Measurements from ENCODE around the gene DPH5.

DPH5 gene

DNA sequence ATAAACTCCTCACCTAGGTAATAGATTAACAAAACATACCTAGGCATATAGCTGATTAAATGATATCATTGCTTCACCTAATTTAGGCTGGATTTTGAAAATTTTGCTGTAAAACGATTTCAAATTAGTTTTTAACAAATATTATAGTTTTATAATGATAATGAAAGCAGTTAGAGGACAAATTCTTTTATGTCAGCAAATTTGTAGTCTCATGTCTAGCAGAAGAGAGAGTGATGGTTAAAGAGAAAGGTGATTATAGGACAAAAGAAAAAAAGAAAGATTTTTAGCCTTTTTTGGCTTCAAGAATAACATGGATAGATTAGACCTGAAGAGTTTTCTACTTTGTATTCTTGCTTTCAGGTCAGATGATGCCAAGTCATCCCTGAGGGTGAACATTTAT lies 3.6 kb upstream of the DPH5 start:
- no peak for DNase-seq

DNA sequence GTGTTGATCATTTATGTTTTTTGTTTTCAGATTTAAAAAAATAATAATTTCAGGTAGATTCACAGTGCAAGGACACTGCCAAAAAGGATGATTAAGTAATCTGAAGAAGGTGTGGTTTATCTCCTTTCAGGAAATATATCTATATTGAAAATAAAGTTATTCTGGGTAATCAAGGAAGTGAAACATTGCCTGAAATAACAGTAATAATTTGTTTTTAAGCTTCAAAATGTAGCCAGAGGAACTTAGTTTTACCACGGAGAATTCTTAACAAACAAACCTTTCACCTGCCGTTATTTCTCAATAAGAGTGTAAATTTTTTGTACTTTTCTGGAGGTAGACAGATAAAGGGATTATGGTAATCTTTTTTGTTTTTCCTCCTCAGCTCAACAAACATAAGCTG lies 2.9 kb upstream of the DPH5 start:
- no peak for DNase-seq

DNA sequence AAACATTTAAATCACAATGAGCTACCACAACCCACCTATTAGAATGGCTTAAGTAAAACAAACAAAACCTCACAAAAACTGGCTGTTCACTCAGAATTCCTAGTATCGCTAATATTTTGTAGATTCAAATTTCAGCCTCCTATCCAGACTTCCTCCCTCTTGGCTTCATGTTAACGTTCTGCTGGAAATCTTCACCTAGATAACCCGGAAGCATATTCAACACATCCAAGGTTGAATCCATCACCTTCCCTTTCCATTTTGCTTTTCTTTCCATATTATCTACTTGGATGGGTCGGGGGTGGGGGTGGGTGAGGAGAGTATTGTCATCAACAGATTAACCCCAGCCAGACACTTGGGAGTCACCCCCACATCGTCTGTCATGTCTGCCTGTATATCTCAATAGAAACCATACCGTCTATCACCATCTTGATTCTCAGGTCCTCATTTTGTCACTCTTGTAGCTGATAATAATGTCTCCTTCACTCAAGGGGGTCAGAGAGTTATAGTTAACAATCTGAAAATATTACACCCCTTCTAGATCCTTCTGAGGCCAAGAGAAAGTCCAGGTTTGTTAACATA lies 1.7 kb upstream of the DPH5 start:
- DNase-seq, result no peak

DNA sequence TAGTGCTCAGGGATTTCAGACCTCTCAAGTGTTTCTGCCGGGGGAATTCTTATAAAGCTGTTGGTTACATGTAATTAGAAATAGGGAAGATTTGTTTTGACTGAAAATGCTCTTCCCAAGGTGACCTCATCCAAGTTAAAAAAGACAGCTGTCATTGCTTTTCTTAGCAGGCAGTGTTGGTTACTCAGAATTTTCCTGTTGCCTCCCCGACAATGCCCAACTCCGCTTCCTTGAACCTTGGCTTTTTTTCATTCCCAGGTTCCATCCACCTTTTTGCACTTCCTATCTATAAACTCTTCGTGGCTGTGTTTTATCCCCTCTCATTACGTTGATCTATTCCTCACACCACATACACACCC lies 825 bp upstream of the DPH5 start:
- peak; percentile 26 for DNase-seq

DNA sequence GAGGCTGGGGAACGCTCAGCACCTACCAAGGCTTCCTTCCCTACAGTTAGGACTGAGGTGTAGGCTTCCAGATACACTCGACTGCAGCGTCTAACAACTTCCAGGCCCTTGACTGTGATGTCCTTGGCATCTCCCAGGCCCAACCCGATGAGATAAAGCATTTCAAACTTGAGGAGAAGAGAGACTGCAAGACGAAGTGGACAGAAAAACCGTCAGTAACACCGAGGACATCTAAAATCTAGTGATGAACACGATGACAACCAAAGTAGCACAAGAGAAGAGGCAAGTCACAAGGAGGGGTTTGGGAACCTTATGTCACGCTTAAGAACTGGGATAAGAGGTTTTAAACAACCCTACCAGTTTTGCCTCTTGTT lies 314 bp downstream of the DPH5 start:
- peak; percentile 89 for DNase-seq

DNA sequence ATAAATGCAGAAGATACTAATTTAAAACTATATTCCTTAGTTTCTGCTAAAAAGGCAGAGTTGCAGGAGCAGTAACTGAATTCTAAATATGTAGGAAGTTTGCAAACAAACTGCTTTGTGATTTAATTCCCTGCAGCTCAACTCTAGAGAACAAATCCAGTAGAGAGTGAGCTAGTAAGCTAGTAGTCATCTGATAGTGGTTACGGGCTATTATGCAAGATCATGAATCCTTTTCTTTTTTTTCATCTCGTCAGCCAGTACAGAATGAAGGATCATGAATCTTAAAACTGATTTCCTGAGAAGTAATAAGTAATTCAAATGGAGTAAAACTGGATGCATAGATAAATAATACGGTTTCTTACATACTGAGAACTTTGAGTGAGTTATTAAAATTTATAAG lies 3.3 kb downstream of the DPH5 start:
- no peak for DNase-seq

DNA sequence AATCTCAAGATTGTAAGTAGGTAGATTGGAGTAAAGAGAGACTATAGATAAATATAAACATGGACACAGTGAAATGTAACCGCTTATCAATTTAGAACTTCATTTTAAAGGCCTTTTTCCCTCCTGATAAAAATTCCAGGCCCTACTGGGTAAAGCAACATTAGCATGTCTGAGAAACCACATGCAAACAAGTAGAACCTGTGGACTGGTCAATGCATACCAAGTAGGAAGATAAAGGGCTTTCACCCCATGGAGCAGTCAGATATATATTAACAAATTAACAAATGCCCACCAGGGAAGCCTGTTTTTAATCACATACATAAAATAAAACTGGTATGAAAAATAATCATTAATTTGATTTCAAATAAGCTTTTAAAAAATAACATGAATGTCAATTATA lies 8.1 kb downstream of the DPH5 start:
- DNase-seq, result no peak

DNA sequence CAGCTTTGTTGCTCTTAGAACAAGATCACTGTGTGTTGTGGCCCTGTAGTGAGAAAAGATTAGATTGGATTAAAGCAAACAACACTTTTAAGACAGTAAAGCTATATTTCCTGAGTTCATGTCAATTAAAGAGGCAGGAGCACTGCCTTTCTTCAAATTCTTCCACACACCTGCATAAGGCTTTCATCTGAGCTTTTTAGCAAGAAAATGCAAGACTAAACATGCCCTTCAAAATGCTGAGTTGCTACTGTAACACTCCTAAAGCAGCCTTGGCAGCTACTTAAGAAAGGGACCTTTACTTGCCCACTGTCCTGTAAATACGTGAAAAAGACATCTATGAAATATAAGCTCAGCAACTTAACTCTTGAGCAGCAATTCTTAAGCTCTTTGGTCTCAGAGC lies 11.8 kb downstream of the DPH5 start:
- no peak for DNase-seq

DNA sequence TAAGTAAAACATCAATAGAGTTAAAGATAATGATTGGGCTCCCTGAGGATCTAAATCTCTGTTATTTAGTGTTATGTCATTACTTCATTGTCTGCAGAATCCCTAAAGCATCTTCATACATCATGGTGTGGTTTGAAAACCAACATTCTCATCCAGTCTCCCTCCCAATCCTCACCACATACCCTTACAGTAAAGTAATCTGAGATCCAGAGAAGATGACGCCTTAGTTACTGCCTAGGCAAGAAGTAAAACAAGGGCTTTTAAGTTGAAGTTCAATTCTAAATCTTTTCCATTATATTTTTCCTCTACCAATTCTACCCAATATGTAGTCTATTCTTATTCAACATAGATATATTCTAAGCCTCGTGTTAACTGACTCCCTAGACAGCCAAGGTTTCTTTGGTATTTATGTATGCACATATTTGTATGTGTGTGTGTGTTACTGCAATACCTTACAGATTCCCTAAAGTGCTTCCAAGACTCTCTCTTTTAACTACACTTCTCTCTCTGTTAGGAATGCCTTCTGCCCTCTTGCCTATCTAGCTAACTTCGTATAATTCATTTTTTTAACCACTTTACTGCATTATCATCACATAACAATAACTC lies 17.3 kb downstream of the DPH5 start:
- no peak for DNase-seq

DNA sequence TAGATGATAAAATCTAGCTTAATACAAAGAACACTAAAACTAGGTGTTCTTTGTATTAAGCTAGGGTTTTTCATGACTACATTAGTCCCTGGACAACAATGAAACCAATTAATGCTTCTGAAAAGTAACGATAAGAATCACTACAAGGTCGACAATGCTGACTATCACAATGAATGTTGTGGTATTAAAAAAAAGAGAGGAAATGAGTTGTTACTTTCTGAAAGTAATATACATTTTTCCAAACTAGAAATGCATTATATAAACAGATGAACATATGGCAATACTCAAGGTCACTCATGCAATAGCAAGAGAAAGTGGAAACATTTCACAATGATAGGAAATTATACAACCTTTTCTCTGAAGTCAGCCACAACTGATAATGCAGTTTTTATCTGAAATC lies 19.0 kb downstream of the DPH5 start:
- DNase-seq, result no peak

DNA sequence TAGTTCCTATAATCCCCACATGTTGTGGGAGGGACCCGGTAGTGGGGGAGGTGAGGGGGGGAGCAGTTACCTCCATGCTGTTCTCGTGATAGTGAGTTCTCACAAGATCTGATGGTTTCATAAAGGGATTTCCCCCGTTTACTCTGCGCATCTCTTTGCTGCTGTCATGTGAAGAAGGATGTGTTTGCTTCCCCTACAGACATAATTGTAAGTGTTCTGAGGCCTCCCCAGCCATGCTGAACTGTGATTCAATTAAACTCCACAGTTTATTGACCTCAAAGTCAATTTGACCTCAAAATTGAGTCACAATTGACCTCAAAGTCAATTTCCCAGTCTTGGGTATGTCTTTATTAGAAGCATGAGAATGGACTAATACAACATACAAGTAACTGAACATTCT lies 19.7 kb downstream of the DPH5 start:
- no peak for DNase-seq

DNA sequence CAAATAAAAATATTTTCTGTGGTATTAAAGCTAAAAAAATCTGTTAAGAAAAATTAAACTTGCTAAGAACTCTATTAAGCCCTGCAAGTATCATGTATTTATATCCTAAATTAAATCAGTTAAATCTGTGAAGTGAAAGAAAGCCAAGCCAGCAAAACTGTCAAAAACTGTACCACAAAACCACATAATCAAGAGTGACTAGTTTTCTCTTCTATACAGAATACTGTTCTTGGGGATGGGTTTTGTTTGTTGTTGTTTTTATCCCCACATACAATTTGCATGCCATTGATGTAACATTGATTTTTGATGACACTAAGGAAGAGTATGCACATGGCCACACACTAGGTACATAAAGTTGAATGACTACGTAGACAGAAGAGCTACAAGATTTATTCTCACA lies 20.4 kb downstream of the DPH5 start:
- no peak for DNase-seq

DNA sequence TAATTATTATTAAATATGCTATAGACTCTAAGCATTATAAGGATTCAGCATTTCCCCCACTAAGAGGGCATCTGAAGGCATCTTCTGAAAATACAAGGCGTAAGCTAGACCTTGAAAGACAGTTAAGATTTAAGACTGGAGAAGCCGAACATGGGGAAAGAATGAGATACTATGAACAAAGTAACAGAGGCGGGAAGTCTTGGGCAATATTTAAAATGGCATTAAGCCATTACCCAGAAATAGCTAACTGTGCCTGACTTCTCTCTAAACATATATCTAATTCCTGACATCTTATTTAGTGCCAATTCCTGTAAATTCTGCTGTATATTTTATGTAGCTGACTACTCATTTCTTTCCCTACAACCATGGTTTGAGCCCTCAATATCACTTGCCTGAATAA lies 20.9 kb downstream of the DPH5 start:
- no peak for DNase-seq

DNA sequence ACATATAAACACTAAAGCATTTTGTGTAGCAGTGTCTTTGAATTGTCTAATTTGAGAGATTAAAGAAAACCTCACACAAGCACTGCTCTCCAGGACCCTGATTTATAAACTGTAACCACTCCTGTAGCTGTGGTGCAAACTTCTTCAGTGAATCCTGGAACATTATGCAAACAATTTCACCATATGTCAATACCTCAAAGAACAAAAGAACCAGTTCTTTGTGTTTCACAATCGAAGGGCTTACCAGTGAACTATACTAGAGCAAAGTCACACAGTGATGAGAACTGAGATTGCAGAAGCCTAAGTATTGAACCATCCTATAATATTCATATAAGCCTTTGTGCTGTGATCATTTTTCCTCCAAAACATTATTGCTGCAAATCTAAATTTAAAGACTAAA lies 21.5 kb downstream of the DPH5 start:
- no peak for DNase-seq

DNA sequence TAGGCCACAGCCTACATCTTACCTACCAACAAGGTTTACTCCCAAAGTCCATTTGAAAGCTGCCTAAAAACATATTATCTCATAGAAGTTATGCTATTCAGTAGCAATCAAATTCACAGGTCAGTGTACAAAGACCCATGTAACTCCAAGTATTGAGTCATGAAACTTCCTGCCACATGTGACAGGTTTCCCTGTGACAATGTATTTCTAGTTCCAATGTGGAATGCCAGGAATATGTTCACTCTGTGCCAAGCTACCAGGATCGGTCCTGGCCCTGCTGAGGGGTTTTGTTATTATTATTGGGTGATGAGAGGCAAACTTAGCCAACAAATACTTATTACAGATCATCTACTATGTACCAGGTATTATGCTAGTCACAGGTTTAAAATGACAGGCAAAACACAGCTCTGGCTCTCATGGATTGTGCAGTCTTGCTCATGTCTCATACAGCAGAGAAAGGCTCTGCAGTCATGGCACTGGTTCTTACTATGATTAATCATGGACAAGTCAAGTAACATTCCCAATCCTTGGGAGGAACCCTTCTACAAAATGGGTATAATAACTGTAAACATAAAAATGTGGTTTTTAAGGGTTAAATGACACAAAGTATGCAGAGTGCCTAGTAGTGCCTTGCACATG lies 22.5 kb downstream of the DPH5 start:
- DNase-seq, result no peak

DNA sequence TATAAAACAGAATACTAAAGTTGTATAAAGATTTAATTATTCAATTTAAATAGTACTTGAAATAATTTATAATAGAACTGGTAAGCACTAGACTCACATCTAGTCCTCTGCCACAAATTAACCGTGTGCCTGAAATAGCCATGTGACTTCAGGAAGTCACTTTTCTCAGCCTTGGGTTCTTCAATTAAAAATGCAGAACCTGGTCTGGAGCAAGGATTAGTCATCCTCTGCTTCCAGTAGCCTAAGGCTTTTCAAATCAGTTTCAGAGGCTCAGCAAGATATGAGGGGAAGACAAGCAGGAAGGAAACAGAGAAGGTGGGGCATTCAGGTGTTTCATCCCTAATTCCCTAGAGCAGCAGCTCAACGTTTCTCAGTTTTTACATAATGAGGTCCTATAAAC lies 23.0 kb downstream of the DPH5 start:
- DNase-seq, result no peak

DNA sequence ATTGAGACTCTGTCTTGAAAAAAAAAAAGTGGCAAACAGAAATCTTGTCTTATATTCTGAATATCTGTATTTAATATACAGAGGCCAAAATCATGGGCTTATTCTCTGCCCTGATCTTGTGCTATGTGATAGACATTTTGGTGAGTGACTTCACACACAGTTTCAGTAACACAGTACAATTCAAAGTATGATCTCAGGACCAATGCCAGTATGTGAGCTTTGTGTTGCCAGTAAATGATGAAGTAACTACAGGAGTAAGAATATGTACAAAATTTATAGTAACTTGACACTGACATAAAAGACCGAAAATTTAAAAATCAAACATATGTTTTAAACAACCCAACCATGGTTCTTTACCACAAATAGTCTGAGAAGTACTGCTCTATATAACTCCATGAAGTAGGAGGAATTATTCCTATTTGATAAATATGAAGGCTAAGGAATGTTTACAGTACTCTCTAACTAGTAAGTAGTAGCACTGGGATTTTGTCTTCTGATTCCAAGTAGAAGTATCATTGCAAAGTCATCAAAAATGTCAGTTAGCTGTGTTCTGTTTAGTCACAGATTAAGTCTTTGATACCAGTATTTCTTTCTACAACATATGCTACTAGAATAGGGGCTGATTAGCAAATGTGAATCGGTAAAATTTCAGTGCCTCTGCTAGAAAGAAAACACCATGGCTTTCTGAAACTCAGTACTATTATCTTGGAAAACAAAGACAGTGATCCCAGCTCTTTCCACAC lies 25.3 kb downstream of the DPH5 start:
- no peak for DNase-seq

DNA sequence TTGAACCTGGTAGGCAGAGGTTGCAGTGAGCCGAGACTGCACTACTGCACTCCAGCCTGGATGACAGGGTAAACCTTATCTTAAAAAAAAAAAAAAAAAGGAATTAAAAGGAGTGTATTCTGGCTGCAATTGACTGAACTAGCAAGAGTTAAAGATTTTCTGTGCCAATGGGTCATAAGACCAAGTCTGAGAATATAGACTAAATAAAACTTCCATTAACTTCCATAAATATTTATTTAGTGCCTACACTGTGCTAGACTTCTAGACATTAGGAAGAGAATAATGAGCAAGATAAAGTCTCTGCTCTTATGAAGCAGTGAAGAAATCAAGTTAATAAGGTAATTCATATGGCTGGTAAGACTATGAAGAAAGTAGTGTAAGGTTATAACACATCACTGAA lies 27.2 kb downstream of the DPH5 start:
- DNase-seq, result no peak

DNA sequence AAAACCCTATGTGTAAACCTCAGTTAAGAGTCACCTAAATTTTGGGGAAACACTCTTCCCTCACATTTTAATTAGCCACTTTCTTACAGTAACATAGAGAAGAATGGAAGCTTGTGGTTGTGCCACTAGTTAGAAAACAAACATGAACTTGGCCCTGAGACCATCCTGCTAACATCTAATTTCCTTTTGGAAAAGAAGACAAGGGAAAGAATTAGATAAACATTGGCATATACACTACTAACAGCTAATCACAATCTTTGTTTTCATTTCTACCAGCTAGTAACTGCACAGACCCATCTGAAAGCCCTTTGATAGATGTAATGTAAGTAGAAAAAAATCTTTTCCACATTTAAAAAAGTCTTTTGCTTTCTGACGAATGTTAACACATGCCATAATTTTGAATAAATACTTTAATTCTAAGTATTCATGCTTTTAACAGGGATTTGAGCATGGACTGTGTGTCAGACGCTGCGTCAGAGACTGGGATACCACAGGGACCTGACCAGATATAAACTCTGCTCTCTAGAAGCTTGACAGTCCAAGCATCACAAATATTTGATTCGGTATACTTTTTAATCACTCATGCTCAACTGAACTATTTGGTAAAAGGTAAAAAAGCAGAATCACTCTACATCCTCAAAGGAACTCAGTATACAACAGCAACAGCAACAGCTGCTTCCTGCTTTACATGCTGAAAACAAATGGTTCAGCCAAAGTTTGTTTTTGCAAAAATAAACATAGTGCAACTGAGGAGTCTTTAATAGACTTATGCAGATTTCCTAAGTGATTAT lies 30.2 kb downstream of the DPH5 start:
- no peak for DNase-seq

DNA sequence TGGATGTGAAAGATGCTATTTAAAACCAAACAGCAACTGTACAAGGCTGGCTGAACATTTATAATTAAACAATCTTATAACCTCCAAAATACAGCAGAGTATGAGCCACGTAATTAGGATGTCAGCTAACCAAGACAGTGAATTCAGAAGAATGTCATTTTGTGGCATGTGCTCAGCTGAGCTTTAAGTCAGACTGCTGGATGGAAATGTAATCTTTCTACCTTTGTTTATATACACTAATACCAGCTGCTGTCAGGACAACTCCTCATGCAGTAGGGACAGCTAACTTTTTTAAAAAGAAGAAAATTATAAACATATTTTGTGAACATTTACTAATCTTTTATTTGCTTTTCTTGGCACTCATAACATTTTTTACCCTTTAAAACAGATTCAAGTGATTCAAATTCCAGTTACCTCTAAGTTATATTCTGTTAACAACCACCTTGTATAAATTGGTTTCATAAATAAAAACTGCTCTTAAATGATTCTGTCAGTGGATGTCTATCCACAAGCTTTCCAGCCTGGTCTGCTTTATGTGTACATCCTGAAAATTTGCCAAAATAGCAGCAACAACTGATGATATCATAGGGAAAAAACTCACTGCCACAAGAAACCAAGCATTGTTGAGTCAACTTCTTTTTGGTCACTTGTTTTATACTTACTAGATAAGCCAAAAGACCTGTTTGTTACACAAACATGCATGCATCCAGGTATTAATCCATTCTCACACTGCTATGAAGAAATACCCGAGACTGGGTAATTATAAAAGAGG lies 36.1 kb downstream of the DPH5 start:
- no peak for DNase-seq

DNA sequence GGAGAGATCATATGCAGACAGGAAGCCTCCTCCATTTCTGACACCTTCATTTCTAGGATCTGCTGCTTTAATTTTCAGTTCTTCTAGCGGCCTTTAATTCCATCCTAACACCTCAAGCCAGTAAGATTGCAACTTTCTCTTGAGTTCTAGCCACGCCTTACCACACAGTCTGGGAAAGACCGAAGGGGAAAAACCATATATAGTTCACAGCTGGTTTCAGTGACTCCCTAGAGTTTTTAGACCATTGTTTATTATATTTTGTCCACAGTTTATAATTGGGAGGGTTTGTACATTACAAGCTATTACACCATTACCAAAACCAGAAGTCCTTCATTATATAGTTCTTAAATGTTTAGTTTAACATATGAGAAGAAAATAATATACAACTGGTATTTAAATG lies 37.5 kb downstream of the DPH5 start:
- DNase-seq, result no peak

DNA sequence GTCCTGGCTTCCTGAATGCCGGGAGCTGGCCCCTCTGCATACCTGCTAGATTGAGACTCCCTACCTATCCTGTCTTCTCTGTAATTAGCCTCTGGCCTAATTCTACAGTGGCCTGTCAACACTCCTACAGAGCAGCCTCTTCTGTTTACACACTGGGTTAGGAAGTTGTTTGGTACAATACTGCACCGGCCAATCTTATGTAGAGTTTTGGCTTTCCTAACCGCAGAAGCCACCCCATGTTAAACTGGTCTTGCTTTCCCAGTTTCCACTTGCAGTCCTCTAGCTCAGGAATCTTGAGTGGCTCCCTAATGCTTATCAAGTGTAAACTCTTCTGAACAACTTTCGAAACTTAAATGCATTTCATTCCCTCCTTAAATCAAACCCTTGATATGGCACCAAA lies 42.8 kb downstream of the DPH5 start:
- DNase-seq, result no peak

DNA sequence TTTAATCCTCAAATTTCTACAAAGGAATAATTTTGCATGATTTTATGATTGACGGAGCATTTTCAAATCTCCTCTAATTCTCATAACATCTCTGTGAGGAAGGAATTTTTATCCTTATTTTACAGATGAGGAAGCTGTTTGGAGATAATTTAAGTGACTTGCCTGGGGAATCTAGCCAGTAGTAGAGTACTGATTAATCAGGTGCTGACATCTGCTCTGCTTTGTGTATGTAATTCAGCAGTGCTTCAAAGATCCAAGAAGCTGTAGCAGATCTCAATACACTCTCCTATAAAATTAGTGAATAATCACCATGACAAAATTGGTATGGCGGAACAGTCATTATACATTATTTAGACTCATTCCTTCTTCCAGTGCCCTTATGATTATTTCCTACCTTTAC lies 46.0 kb downstream of the DPH5 start:
- DNase-seq, result no peak

Measured in NCI-H2227 treated with DMSO at 0.1 percent for 48 hours (cell line).